Glutamatergic neuron (in vitro differentiated cells): ENCODE data around the gene CACNG4. TPM values are rescaled to one million over a fixed set of nuclear protein-coding genes. Genes with fewer than 3 reads are reported as not detected.

Experiments used
- DNase-seq: peaks from one replicate; pipeline ENCODE4 v3.0.0; 2022
- H3K27ac Mint-ChIP-seq: one replicate; pipeline ENCODE4 v1.8.0; 2020; ENCODE audit warnings: mild to moderate bottlenecking, mixed read lengths, inconsistent platforms; ENCODE audit not compliant: unreplicated experiment
- H3K27me3 Mint-ChIP-seq: one replicate; pipeline ENCODE4 v1.8.0; 2020; ENCODE audit warnings: mild to moderate bottlenecking, moderate library complexity, mixed read lengths, inconsistent platforms; ENCODE audit not compliant: unreplicated experiment
- H3K36me3 Mint-ChIP-seq: one replicate; pipeline ENCODE4 v1.8.0; 2020; ENCODE audit warnings: mild to moderate bottlenecking, mixed read lengths, inconsistent platforms; ENCODE audit not compliant: unreplicated experiment
- H3K4me1 Mint-ChIP-seq: one replicate; pipeline ENCODE4 v1.8.0; 2020; ENCODE audit warnings: mild to moderate bottlenecking, low read depth, mixed read lengths, inconsistent platforms; ENCODE audit not compliant: unreplicated experiment
- H3K4me3 Mint-ChIP-seq: one replicate; pipeline ENCODE4 v1.8.0; 2020; ENCODE audit warnings: mild to moderate bottlenecking, mixed read lengths, inconsistent platforms; ENCODE audit not compliant: unreplicated experiment
- H3K9me3 Mint-ChIP-seq: one replicate; pipeline ENCODE4 v1.8.0; 2020; ENCODE audit warnings: mild to moderate bottlenecking, moderate library complexity, mixed read lengths, inconsistent platforms; ENCODE audit not compliant: unreplicated experiment
- CTCF ChIP-seq: fragments of 200-600 bp; sonication (generic); IDR thresholded peaks from one replicate; pipeline ENCODE4 v1.5.0; 2021; ENCODE audit not compliant: partially characterized antibody, unreplicated experiment
- total RNA-seq: library from RNA; stranded (reverse); fragmentation: NEBNext Ultra II Directional; extraction: Animal tissue kit (Norgen Biotek cat#: 25700); gene quantifications from one replicate; pipeline ENCODE4 v1.2.1, GENCODE V29; 2021; ENCODE audit not compliant: unreplicated experiment

CACNG4 gene
- total RNA-seq, 1 donor from 2014 or later: 105 TPM

DNA sequence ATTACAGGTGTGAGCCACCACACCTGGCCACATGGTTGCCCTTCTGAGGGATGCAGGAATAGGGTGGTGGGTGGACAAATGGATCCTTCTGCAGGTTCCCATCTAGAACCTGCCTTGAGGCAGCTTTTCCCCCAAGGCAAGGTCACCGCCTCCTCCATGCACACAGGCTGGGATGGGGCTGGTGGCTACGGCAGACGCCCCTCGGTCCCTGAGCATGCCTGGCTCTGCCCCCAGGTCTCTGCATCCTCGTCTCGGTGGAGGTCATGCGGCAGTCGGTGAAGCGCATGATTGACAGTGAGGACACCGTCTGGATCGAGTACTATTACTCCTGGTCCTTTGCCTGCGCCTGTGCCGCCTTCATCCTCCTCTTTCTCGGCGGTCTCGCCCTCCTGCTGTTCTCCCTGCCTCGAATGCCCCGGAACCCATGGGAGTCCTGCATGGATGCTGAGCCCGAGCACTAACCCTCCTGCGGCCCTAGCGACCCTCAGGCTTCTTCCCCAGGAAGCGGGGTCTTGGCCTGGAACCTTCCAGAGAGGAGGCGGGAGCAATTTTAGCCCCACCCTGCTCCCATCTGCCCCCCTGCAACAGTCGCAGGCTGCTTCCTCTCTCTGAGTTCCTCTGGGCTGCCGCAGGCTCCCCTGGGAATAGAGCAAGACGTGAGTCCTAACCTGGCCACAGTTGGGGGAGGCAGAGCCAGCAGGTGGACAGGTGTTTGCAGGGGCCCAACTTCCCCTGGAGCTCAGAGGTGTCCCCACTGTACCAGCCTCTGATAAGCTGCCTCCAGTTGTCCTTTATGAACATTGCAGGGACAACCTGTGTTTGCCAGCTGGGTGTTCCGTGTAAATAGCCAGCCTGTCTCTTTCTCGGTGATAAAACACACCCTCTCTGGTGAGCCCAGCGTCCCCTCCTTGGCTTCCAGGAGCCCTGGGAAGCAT, 91.6 kb downstream of the CACNG4 start:
- H3K27me3 Mint-ChIP-seq: peaks cover 5% of the 10 kb centered on the region

GRCh38 chr17:67056746-67057490, 92.4 kb downstream of the CACNG4 start:
- Mint-ChIP-seq H3K4me3 (no peak overlapping the region), H3K36me3 (peaks cover 6% of the 10 kb centered on the region), H3K9me3 (peaks cover 7% of the 10 kb centered on the region), H3K4me1 (no peaks in the 10 kb centered on the region), H3K27me3 (peaks cover 5% of the 10 kb centered on the region), H3K27ac (no peak overlapping the region)
- TF ChIP-seq CTCF: no peak
- no peak for DNase-seq

More for the DNA sequence above, 91.6 kb downstream of the CACNG4 start:
- Mint-ChIP-seq H3K36me3 (peaks cover 6% of the 10 kb centered on the region), H3K4me1 (no peaks in the 10 kb centered on the region), H3K4me3 (no peak overlapping the region), H3K27ac (no peak overlapping the region), H3K9me3 (peaks cover 7% of the 10 kb centered on the region)
- TF ChIP-seq CTCF: no peak
- no peak for DNase-seq

- Mint-ChIP-seq H3K4me1 (no peaks in the 10 kb centered on the region), H3K27ac (no peak overlapping the region), H3K9me3 (peaks cover 6% of the 10 kb centered on the region), H3K27me3 (peaks cover 5% of the 10 kb centered on the region), H3K36me3 (peaks cover 12% of the 10 kb centered on the region), H3K4me3 (no peak overlapping the region)
- no peak for DNase-seq
- no peak for TF ChIP-seq CTCF
These were observed 93.5 kb downstream of the CACNG4 start for GRCh38 chr17:67058036-67058435.

DNA sequence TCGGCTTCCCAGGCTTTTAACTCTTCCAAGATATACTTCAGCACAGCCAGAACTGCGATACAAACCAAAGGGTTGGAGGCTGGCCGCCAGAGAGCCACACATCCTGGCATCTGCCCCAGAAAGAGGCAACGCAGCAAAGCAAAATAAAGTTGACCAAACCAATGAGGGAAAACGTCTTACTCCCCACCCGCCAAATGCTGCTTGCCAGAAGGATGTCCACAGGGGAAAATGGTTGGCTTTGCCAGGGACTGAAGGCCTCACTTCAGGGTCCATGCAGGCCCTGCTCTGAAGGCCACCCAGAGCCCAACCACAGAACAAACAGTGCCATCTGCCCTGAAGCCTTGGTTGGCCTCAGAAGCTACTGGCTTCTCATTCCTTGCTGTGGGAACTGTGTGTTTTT, 94.9 kb downstream of the CACNG4 start:
- Mint-ChIP-seq H3K36me3 (peaks cover 16% of the 10 kb centered on the region), H3K27me3 (peaks cover 5% of the 10 kb centered on the region), H3K4me1 (no peaks in the 10 kb centered on the region), H3K4me3 (no peak overlapping the region), H3K9me3 (peaks cover 6% of the 10 kb centered on the region), H3K27ac (no peak overlapping the region)
- no peak for DNase-seq
- TF ChIP-seq CTCF: no peak
